Measurements from ENCODE around the gene STK16.
A peak's percentile ranks its signal among the peaks of the same experiment; 100 is the strongest.
"Not testable (repeated sequence)": the region's sequence is repeated elsewhere in the genome, so short reads cannot be mapped to it uniquely, and the experiment has no call there.

Gene STK16

DNA sequence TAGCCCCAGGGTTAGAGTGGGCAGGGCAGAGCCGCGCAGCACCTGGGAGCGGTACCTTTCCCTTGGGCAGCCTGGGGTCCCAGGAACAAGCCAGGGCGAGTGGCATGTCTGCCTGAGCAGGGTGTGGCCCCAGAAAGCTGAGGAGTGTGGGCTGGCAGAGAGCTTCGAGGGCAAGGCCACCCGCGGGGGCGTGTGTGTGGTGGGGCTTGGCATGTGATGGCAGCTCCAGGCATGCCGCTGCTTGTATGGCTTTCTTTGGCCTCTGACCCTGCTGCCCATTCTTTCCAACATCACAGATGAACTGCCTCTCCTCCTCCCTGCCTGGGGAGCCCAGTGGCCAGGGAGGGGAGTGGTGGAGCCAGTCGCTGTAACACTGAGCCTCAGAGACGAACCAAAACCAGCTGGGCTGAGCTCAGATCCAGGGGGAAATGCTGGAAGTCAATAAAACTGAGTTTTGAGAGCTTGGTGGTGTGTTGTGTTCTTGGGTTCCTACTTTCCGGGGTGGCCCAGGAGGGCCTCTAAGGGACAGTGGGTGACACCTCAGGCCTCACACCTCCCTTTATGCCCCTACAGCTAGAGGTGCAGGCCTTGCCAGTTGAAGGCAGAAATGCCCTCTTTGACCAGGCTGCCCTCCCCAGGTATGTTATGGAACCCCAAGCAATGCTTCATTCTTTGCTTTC lies 41.3 kb downstream of the STK16 start:
- DNase-seq (ENCODE audit: extremely low read depth in 1 of 2, low read depth in 1 of 2) = no peak

- not testable (repeated sequence) for DNase-seq (ENCODE audit: extremely low read depth in 1 of 2, low read depth in 1 of 2)
These were observed 41.8 kb downstream of the STK16 start for GRCh38 chr2:219287116-219287440.

DNA sequence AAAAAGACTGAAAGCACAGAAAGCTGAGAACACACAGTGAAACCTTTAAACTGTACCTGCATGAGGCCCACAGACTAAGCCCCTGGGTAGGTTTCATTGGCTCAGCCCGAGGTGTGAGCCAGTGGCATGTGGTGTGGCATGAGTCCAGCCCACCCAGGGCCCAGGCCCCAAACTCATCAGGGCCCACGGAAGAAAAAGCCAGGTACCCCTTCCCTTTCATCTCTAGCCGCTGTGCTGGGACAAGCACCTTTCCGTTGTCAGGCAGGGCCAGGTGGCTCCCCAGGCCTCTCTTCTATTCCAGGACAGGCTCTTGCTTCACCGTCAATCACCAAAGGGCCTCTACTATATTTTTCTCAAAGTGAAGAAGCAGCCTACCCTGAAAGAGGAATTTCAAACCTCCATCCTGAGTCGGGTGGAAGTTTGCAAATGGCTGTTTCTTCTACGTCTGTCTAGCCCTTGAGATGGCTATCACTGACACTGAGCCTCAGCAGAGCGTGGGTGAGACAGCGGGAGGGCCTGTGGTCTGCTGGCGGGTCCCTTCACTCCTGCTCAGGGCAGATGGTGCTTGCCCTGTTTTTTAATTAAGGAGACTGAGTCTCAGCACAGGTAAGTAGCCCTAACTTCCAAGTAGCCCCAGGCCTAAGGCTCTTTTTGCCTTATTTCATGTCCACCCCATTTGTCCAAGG lies 42.4 kb downstream of the STK16 start:
- DNase-seq (ENCODE audit: extremely low read depth in 1 of 2, low read depth in 1 of 2) = no peak

GRCh38 chr2:219289195-219289536 lies 43.9 kb downstream of the STK16 start:
- no peak for DNase-seq (ENCODE audit: extremely low read depth in 1 of 2, low read depth in 1 of 2)

DNA sequence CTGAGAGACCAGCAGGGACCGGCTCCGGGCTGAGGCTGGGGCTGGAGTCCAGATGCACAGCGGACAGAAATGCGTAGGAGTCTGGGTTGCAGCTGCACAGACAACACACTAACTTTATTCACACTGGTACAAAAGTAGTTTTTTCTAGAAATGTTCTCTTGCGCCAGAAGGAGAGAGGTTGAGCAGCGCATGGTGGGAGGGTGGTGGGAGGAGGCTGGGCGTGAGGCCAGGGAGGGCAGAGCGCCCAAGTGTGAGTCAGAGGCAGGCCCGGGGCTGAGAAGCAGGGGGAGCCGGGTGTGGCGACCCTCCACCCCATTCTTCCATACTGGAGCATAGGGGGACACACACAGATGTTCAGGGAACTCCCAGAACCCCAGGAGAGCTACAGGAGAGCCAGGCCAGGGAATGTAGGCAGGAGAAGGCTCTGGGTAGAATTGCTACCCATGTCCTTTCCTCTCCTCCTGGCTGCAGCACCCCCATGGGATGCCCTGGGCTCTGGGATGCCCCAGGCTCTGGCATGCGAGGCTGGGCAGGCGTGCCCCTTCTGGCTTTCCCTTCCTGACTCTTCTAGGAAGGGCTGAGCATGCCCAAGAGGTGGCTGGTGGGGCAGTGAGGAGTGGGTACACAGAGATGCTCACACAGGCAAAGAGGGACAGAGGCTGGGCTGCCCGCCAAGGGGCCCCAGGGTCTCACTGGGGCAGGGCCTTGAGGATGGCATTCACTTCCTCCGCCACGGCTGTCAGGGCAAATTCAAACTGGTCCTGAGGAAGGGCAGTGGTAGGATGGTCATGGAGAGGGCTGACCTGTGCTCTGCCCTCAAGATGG lies 44.5 kb downstream of the STK16 start:
- DNase-seq (ENCODE audit: extremely low read depth in 1 of 2, low read depth in 1 of 2) = no peak

- no peak for DNase-seq (ENCODE audit: extremely low read depth in 1 of 2, low read depth in 1 of 2)
These were observed 45.3 kb downstream of the STK16 start for GRCh38 chr2:219290381-219291171.

DNA sequence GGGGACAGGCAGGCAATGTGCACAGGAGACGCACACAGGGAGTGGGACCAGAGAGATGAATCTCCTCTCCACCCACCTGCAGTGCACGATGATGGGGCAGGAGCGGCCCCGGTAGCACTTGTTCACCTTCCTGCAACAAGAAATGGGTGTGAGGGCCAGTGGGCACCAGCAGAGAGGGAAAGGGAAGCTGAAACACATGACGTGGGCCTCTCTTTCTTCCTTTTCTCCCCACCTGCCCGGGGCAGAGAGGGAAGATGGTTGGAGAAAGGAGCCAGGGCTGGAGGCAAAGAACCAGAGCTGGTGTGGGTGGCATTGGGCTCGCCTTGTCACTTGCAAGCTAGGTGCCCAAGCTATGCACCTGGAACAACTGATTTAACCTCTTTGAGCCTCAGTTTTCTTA lies 46.1 kb downstream of the STK16 start:
- no peak for DNase-seq (ENCODE audit: extremely low read depth in 1 of 2, low read depth in 1 of 2)

GRCh38 chr2:219291910-219292490 lies 46.7 kb downstream of the STK16 start:
- DNase-seq (ENCODE audit: extremely low read depth in 1 of 2, low read depth in 1 of 2) = no peak

GRCh38 chr2:219292616-219293015 lies 47.3 kb downstream of the STK16 start:
- DNase-seq (ENCODE audit: extremely low read depth in 1 of 2, low read depth in 1 of 2) = no peak

GRCh38 chr2:219293736-219294231 lies 48.5 kb downstream of the STK16 start:
- DNase-seq (ENCODE audit: extremely low read depth in 1 of 2, low read depth in 1 of 2) = no peak

DNA sequence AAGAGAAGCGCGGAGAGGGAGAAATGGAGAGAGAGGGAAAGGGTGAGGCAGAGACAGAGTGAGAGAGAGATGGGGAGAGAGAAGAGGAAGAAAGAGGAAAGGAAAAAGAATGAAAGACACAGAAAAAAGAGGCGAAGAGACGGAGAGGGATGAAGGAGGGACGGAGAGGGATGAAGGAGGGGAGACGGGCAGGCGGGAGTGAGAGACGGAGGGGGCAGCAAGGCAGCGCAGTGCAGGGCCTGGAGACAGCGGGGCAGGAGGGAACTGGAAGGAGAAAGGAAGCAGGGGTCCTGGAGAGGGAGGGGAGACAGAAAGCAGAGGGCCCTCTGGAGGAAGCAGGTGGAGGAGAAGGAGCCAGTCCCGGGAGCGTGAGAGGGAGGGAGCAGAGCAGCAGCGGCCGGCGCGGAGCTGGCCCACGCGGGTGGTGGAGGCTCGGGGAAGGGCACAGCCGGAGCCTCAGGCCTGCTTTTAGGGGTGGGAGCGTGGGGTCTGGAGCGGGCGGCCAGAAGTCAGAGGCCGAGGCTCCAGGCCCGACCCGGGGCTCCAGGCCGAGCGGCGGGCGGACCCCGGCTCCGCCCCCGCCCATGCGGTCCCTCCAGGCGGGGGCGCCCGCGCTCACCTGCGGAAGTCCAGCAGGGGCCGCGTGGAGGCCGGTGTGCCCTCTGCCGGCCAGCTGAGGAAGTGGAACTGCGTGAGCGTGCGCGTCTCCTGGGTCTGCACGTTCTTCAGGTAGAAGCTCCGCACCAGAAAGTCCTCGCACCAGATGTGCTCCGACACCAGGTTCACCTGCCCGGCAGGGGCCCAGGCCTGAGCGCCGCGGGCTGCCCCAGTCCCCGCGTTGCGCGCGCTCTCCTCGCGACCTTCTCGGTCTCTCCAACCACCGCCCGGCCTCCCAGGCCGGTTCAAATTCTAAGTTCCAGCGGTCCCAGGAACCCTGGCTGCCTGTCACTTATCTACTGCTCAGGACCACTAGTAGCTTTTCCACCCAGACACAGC lies 49.4 kb downstream of the STK16 start:
- peak; percentile 71 to 81 for DNase-seq (ENCODE audit: extremely low read depth in 1 of 2, low read depth in 1 of 2)

GRCh38 chr2:219296142-219296541 lies 50.9 kb downstream of the STK16 start:
- DNase-seq (ENCODE audit: extremely low read depth in 1 of 2, low read depth in 1 of 2) = no peak

- DNase-seq (ENCODE audit: extremely low read depth in 1 of 2, low read depth in 1 of 2) = no peak
These were observed 51.5 kb downstream of the STK16 start for GRCh38 chr2:219296631-219297391.

GRCh38 chr2:219297766-219298456 lies 52.6 kb downstream of the STK16 start:
- no peak for DNase-seq (ENCODE audit: extremely low read depth in 1 of 2, low read depth in 1 of 2)

- peak; percentile 75 to 79 for DNase-seq (ENCODE audit: extremely low read depth in 1 of 2, low read depth in 1 of 2)
These were observed 53.6 kb downstream of the STK16 start for GRCh38 chr2:219298759-219299371.

DNA sequence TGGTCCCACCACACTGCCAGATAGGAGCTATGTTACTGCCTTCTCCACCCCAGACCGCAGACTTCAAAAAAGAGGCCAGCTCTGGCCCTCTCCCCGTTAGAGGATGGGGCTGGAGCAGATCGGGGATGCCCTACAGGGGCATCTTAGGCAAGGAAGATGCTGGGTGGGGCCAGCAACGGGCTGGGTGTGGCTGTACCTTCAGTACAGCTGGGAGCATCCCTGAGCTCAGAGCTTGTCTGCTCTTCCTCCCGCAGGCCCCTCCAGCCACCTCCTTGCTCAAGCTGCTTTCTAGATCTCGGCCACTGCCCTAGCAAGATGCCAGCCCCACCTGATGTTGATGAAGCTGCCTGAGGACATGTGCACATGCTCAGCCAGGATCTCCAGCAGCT lies 54.1 kb downstream of the STK16 start:
- DNase-seq (ENCODE audit: extremely low read depth in 1 of 2, low read depth in 1 of 2) = no peak
